Measurements from ENCODE around the gene RECQL. TPM values are rescaled to one million over a fixed set of nuclear protein-coding genes. Genes with fewer than 3 reads are reported as not detected.

Gene RECQL
- total RNA-seq, 2 experiments from 2014 or later: 11.1 to 16.0 TPM

DNA sequence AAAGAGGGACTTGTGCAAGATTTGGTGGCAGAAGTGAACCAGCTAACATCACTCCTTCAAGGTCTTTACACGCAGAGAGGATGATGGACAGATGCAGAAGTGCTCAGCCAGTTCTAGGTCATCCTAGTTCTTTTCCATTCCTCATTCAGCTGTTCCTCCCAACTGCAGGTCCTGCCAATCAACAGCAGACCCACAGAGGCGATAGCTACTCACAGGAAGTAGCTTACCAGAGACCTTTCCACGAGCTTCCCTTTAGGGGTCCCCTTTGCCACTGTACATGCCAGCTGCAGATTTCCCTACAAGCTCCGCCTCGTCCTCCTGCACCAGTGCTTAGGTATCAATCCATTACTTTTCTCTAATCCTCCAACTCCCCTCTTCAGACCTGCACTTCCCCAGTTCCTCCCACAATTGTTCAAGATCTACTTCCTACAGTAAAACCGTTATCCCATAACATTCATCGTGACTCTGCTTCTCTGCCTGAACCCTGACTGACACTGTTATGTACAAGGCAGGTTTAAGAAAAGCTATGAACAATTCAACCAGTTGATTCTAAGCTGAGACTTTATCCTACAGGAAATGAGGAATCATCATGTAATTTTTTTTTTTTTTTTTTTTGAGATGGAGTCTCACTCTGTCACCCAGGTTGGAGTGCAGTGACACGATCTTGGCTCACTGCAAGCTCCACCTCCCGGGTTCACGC lies 22.5 kb downstream of the RECQL start:
- peaks cover 33% of the 10 kb centered on the region for H3K36me3 Mint-ChIP-seq (ENCODE audit: low read depth)
- TF ChIP-seq, protein P1, sequence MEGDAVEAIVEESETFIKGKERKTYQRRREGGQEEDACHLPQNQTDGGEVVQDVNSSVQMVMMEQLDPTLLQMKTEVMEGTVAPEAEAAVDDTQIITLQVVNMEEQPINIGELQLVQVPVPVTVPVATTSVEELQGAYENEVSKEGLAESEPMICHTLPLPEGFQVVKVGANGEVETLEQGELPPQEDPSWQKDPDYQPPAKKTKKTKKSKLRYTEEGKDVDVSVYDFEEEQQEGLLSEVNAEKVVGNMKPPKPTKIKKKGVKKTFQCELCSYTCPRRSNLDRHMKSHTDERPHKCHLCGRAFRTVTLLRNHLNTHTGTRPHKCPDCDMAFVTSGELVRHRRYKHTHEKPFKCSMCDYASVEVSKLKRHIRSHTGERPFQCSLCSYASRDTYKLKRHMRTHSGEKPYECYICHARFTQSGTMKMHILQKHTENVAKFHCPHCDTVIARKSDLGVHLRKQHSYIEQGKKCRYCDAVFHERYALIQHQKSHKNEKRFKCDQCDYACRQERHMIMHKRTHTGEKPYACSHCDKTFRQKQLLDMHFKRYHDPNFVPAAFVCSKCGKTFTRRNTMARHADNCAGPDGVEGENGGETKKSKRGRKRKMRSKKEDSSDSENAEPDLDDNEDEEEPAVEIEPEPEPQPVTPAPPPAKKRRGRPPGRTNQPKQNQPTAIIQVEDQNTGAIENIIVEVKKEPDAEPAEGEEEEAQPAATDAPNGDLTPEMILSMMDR (IDR thresholded peaks at IDR 0.05): no peak
- Histone ChIP-seq H3K9me3 (ENCODE audit: control insufficient read depth in 1 of 2, insufficient read depth in 1 of 2, low read length in 2 of 2) (no peaks in the 10 kb centered on the region), H3K36me3 (ENCODE audit: insufficient read depth, low read length) (peaks cover 91% of the 10 kb centered on the region), H3K4me3 (ENCODE audit: low read length) (no peak overlapping the region), H3K4me1 (ENCODE audit: insufficient read depth, low read length) (no peaks in the 10 kb centered on the region), H3K27ac (ENCODE audit: low read depth in 1 of 2, low read length in 2 of 2) (no peak overlapping the region), H3K27me3 (ENCODE audit: control insufficient read depth in 1 of 2, insufficient read depth in 2 of 2, low read length in 2 of 2) (no peaks in the 10 kb centered on the region)
- H3K4me1 Mint-ChIP-seq (ENCODE audit: low read depth): no peaks in the 10 kb centered on the region
- intact Hi-C loops (cut with DNase I, micrococcal nuclease): no loop called here
- CTCF ChIA-PET: interaction anchor here (0.6 to 1.1 kb wide), 3 partner anchors 8 to 23 kb away, joined by 3 to 4 read pairs (median 3); partner anchors contain the start of genes GOLT1B and RECQL
- H3K9me3 Mint-ChIP-seq: no peaks in the 10 kb centered on the region
- H3K27ac Mint-ChIP-seq: no peak overlapping the region
- H3K27me3 Mint-ChIP-seq: no peaks in the 10 kb centered on the region
- DNase-seq (no peak), ATAC-seq (ENCODE audit: poor library complexity) (no peak)
- POLR2A ChIA-PET: interaction anchor here (0.7 kb wide), 1 partner anchor 141 kb away, joined by 6 read pairs; no protein-coding TSS in a partner anchor
- no peak overlapping the region for H3K4me3 Mint-ChIP-seq

DNA sequence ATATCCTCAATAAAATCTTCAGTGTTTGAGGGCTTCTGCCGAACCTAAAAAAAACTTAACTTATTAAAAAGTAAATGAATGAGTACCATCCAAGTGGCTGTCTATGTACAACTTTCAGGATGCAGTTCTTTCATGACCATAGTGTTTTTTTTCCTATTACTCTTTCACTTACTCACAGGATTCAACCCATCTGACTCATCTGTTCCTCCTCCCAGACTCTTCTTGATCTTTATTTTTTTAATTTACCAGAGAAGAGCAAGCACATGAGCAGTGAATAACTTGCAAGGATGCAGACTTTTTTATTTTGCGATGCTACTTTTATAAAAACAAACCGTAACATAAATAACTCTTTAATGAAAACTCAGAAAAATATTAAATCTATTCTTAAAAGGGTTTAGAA lies 24.5 kb downstream of the RECQL start:
- intact Hi-C loops (cut with DNase I, micrococcal nuclease): no loop called here
- Histone ChIP-seq H3K36me3 (ENCODE audit: insufficient read depth, low read length) (peaks cover 94% of the 10 kb centered on the region), H3K27me3 (ENCODE audit: control insufficient read depth in 1 of 2, insufficient read depth in 2 of 2, low read length in 2 of 2) (no peaks in the 10 kb centered on the region), H3K4me1 (ENCODE audit: insufficient read depth, low read length) (no peaks in the 10 kb centered on the region), H3K27ac (ENCODE audit: low read depth in 1 of 2, low read length in 2 of 2) (no peak overlapping the region), H3K9me3 (ENCODE audit: control insufficient read depth in 1 of 2, insufficient read depth in 1 of 2, low read length in 2 of 2) (no peaks in the 10 kb centered on the region), H3K4me3 (ENCODE audit: low read length) (no peak overlapping the region)
- Mint-ChIP-seq H3K4me3 (no peak overlapping the region), H3K36me3 (ENCODE audit: low read depth) (peaks cover 53% of the 10 kb centered on the region), H3K27me3 (no peaks in the 10 kb centered on the region), H3K4me1 (ENCODE audit: low read depth) (no peaks in the 10 kb centered on the region), H3K27ac (no peak overlapping the region), H3K9me3 (no peaks in the 10 kb centered on the region)
- POLR2A ChIA-PET: interaction anchor here (0.7 to 1.5 kb wide), 2 partner anchors 25 to 214 kb away, joined by 3 to 4 read pairs; partner anchors contain the start of genes GOLT1B and RECQL
- TF ChIP-seq, protein P1 (IDR thresholded peaks at IDR 0.05): no peak
- CTCF ChIA-PET: interaction anchor here (0.6 kb wide), 1 partner anchor 32 kb away, joined by 5 read pairs; no protein-coding TSS in a partner anchor
- no peak for DNase-seq
- no peak for ATAC-seq (ENCODE audit: poor library complexity)

DNA sequence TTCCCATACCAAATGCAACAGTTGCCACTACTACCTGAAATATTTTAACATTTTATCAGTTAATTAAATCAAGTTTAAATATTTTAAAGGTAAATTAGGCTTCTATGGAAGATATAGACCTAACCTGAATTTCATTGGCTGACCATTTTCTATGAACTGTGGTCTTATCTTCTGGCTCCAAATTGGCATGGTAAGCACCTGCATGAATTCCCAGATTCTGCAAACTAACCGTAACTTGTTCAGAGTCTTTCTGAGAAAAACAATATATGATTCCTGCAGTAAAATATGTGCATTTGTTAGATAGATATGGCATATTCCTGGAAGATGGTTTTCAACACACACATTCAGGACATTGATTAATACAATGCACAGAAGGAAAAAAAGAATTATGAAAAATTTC lies 25.9 kb downstream of the RECQL start:
- Histone ChIP-seq H3K4me3 (ENCODE audit: low read length) (no peak overlapping the region), H3K4me1 (ENCODE audit: insufficient read depth, low read length) (no peaks in the 10 kb centered on the region), H3K9me3 (ENCODE audit: control insufficient read depth in 1 of 2, insufficient read depth in 1 of 2, low read length in 2 of 2) (no peaks in the 10 kb centered on the region), H3K27ac (ENCODE audit: low read depth in 1 of 2, low read length in 2 of 2) (no peak overlapping the region), H3K27me3 (ENCODE audit: control insufficient read depth in 1 of 2, insufficient read depth in 2 of 2, low read length in 2 of 2) (no peaks in the 10 kb centered on the region), H3K36me3 (ENCODE audit: insufficient read depth, low read length) (peaks cover 90% of the 10 kb centered on the region)
- no peak for DNase-seq
- Mint-ChIP-seq H3K4me3 (no peak overlapping the region), H3K27me3 (no peaks in the 10 kb centered on the region), H3K36me3 (ENCODE audit: low read depth) (peaks cover 63% of the 10 kb centered on the region), H3K4me1 (ENCODE audit: low read depth) (no peaks in the 10 kb centered on the region), H3K27ac (no peak overlapping the region), H3K9me3 (no peaks in the 10 kb centered on the region)
- ChIA-PET CTCF (no interaction called here), POLR2A (interaction anchor here (0.6 kb wide), 1 partner anchor 23 kb away, joined by 3 read pairs; no protein-coding TSS in a partner anchor)
- intact Hi-C loops (cut with DNase I, micrococcal nuclease): no loop called here
- TF ChIP-seq, protein P1 (IDR thresholded peaks at IDR 0.05): no peak
- ATAC-seq (ENCODE audit: poor library complexity): no peak

All from CD4-positive, alpha-beta T cell (primary cell).